Sciatic nerve (tissue), 2 donors: Measurements from ENCODE around the gene RTTN. TPM values are rescaled to one million over a fixed set of nuclear protein-coding genes. Genes with fewer than 3 reads are reported as not detected.
"Not testable (repeated sequence)": the region's sequence is repeated elsewhere in the genome, so short reads cannot be mapped to it uniquely, and the experiment has no call there.

ENCODE experiments used
- ATAC-seq: fragments of 200-7000 bp; cut with Tn5 transposase; one replicate; pipeline ENCODE4 v1.9.1; 2020; ENCODE audit warnings: mild to moderate bottlenecking, moderate library complexity
- DNase-seq: peaks from one replicate; pipeline ENCODE4 v3.0.0-alpha.2; 2020; ENCODE audit warnings: low spot score
- intact Hi-C: fragments of 100-400 bp; cut with DNase I; formaldehyde crosslinking; loops from one replicate; pipeline ENCODE4 v1.14.2; 2022
- total RNA-seq: library from RNA; stranded (reverse); fragmentation: NEBNext Ultra II Directional; extraction: Animal tissue kit (Norgen Biotek cat#: 25700); gene quantifications from one replicate; pipeline ENCODE4 v1.2.1, GENCODE V29; 2021
- donor health status: DM: no; HTN: no; CAD: no.
- donor health status: DM: no; HTN: no; CAD: no.

Gene RTTN
- 25.3 TPM for total RNA-seq

DNA sequence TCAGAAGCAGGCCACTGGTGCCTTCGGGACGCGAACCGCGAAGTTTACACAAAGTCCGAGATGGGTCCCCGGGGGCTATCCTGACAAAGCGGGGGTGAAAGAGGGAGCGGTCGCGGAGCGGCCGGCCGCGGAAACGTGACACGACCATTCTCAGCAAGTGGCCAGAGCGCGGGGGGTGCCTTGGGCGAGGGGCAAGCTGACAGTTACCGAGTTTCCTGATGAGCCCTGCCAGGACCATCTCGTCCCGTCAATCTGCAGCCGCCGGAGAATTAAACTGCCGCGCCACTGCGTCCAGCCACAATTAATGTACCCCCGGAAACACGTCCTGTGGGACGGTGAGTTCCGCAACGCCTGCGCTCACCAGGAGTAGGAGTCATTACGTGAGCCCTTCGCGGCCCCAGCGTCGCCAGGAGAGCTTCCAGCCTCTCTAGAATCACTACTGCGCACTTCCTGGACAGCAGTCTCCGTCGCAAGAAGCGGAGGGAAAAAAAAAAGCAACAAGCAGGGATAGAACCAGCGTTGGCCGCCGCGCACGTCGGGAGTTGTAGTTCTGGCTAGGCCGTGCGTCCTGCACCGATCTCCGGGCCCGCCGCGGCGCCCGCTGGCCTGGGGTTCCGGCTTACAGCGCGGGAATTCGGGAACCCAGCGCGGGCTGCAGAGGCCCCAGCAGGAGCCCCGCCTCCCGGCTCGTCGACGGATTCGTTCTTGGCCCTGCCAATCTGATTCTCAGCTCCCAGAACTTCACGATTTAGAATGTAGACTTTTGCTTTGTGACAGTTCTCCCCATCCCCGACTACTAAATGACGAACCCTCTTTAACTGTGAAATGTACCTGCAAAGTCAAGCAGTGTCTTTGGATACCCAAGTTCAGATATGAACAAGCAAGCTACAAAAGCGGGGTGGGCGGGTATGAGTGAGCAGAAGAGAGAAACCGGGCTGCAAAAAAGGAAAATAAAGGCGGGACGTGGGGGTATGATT, at the start of gene RTTN:
RTTN (minus strand) TSS at position 267 of the 977 bp plus-strand sequence; CDS start at position 238, 29 bp downstream.
- intact Hi-C loops: no loop called here
- ATAC-seq: peak; percentile 100
- DNase-seq: peak; percentile 96

- ATAC-seq (no peak), DNase-seq (no peak)
- intact Hi-C loops: no loop called here
These were observed 45.3 kb upstream of the RTTN start for GRCh38 chr18:70250781-70251180.

DNA sequence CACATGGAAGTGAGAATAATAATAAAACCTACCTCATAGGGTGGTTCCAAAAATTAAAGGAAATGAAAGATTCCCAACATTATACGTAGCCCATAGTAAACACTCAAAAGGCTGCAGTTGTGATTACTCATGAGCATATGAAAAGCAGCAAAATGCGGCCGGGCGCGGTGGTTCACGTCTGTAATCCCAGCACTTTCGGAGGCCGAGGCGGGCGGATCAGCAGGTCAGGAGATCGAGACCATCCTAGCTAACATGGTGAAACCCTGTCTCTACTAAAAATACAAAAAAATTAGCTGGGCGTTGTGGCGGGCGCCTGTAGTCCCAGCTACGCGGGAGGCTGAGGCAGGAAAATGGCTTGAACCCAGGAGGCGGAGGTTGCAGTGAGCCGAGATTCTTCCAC, 44.4 kb upstream of the RTTN start:
- ATAC-seq, intact Hi-C loops, DNase-seq: not testable (repeated sequence)

DNA sequence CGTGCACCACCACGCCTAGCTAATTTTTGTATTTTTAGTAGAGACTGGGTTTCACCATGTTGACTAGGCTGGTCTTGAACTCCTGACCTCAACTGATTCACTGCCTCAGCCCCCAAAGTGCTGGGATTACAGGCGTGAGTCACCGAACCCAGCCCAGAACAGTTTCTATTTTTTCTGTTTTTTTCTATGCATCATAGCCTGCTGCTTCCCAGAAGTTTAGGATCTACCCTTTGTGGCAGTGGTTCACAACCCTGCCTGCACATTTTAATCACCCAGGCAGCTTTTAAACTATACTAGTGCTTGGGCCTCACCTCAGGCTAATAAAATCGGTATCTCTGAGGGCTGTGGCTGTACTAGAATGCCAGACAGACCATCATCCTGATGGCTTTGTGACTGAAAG, 43.6 kb upstream of the RTTN start:
- intact Hi-C loops: no loop called here
- ATAC-seq: no peak

GRCh38 chr18:70246061-70246466, 40.6 kb upstream of the RTTN start:
- no peak for ATAC-seq
- intact Hi-C loops: no loop called here
- DNase-seq: no peak

More for the DNA sequence above, 43.6 kb upstream of the RTTN start:
- no peak for DNase-seq

- DNase-seq: no peak
- ATAC-seq: peak; percentile 98
- intact Hi-C loops: no loop called here
These were observed 37.8 kb upstream of the RTTN start for GRCh38 chr18:70243131-70243929.

- intact Hi-C loops, DNase-seq, ATAC-seq: not testable (repeated sequence)
These were observed 31.4 kb upstream of the RTTN start for GRCh38 chr18:70236921-70237320.

- no peak for ATAC-seq
- DNase-seq: no peak
- intact Hi-C loops: no loop called here
These were observed 30.0 kb upstream of the RTTN start for GRCh38 chr18:70235478-70235877.

DNA sequence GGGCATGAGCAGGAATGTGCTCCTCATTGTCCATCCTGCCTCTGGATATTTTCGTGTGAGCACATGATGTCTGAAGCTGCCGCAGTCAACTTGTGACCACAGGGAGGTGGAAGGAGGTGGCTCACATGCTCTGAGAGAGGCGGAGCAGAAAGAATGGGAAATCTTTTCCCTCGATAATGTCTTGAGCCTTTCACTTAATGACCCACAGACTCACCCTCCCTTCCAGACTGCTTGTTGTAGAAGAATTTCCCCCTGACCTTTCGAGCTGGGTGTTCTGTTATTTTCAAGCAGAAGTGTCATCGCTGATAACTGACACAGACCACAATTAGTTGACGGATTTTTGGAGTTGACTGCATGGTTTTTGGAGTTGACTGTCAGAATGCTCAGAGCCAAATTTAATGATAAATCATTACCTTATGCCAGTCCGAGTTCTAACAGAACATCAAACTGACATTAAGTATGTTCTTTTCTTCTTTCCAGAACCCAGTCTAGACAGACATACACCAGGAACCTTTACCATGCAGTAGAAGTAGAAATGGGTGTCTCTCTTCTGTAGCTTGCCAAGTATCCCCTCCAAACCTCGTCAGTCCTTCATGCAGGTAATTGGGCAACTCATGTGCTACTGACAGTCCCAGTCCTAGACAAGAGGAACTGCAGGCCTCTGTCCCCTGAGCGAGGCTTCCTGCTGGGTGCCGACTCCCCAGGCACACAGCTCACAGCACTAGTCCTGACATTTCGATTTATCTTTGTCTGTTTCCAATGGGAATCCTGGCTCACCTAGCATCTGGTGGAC, 29.4 kb upstream of the RTTN start:
- DNase-seq (no peak), ATAC-seq (peak; percentile 93)
- intact Hi-C loops: no loop called here

- ATAC-seq: no peak
- intact Hi-C loops: no loop called here
- DNase-seq: no peak
These were observed 28.5 kb upstream of the RTTN start for GRCh38 chr18:70233974-70234373.

GRCh38 chr18:70232261-70232660, 26.8 kb upstream of the RTTN start:
- no peak for ATAC-seq
- DNase-seq: no peak
- intact Hi-C loops: no loop called here

DNA sequence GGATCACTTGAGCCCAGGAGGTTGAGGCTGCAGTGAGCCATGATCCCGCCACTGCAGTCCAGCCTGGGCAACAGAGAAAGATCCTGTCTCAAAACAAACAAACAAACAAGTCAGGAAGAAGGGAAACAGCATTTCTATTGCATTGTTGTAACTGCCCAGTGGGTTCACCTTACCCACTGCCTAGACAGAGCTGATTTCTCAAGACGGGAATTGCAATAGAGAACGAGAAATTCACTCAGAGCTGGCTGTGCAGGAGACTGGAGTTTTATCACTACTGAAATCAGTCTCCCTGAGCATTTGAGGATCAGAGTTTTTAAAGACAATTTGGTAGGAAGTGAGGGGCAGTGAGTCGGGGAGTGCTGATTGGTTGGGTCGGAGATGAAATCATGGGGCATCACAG, 24.2 kb upstream of the RTTN start:
- DNase-seq: no peak
- no peak for ATAC-seq
- intact Hi-C loops: no loop called here

DNA sequence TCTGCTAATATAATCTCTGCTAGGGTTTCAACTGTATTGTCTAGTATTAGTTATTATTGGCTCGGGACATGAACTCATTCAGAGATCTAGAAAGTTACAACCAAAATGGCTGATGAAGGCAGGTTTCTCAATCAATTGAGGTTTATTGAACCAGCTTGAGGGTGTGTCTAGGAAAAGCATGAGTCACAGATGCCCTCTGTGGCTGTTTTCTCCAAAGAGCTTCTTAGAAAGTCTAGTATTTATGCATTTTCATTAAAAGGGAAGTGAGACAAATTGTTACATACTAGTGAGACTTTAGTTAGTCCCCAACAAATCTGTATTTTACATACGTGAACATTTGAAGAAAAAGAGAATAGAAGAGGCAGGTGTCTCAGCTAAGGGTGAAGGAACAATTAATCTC, 23.0 kb upstream of the RTTN start:
- DNase-seq (no peak), ATAC-seq (no peak)
- intact Hi-C loops: no loop called here

DNA sequence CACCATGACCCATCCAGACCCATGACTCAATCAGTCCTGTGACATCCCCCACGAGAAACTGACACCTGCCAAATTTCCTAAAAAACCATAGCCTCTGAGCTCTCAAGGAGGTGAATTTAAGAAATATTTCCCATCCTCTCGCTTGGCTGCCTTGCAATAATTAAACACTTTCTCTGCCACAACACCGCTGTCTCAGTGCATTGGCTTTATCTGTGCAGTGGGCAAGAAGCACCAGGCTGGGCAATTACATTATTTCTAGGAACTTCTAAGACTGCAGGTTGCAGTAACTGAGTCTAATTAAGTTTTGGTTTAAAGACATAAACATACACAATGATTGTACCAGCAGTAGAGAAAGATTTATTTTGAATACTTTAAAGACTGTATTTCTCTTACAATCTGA, 22.0 kb upstream of the RTTN start:
- DNase-seq: no peak
- intact Hi-C loops: no loop called here
- no peak for ATAC-seq

- intact Hi-C loops: no loop called here
- ATAC-seq (no peak), DNase-seq (no peak)
These were observed 16.4 kb upstream of the RTTN start for GRCh38 chr18:70221915-70222278.

DNA sequence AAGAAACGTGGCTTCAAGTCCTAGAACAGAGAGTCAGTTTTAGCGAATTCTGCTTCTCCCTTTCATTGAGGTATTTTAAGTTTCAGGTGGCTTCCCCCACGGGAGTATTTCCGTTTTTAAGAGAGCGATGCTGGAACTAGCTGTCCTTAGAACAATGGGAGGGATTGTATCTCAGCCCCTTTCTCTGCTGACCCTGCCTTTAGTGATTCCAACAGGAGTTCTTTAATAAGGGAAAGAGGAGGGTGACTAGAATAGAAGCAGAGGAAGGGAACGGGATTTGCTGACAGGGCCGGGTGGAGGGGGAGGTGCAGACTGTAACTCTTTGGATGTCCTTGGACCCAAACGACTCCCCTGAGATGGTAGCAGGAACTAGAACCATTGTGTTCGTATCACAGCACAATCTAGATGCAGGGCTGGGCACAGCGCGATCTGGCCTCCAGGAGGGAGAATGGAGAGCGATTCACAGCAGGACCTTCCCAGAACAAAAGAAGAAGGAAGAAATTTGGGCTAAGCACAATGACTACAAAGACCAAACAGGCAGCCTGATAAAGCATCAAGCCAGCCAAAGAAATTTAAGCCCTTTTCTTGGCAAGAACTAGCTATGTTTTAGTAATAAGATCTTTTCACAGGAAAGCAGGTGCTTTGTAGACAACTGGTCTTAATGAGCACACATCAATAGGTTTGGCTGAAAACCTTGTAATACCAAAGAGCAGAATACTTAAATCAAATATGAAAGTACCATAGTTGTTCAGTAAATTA, 15.8 kb upstream of the RTTN start:
- intact Hi-C loops: no loop called here
- DNase-seq (no peak), ATAC-seq (no peak)

- ATAC-seq (no peak), DNase-seq (no peak)
- intact Hi-C loops: no loop called here
These were observed 15.1 kb upstream of the RTTN start for GRCh38 chr18:70220628-70221027.

- DNase-seq: no peak
- intact Hi-C loops: loop anchor here (5.0 kb wide), 1 partner anchor 367 kb away; no protein-coding TSS in a partner anchor
- ATAC-seq: no peak
These were observed 14.2 kb upstream of the RTTN start for GRCh38 chr18:70219688-70220087.
